Urothelium cell line (cell line): ENCODE results near the gene AKT3.
A peak's percentile ranks its signal among the peaks of the same experiment; 100 is the strongest.

Experiments
- DNase-seq: peaks from one replicate; pipeline ENCODE4 v3.0.0; 2011; ENCODE audit warnings: low spot score, mixed read lengths
- FAIRE-seq: peaks from 2 replicates; lab custom pipeline; 2011; peaks lifted over from hg19 to GRCh38; lab: Jason Lieb, UNC

The AKT3 gene

DNA sequence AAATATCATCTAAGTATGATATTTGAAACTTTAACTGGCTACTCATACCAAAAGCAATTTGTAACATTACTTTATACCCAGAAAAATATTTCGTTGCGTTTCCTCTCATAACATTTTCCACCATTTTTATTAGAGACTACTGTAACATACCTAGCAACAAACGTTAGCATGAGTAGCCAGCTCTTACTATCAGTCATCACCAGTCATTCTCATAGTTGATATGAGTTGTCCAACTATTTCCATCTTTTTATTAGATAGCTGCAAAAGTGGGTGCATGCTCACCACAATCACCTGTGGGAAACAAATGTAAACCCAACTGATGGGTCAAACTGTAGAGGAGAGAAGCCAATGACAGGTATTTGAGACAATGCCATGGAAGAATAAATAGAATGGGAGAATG lies 114.6 kb downstream of the AKT3 start:
- FAIRE-seq (no peak), DNase-seq (no peak)

DNA sequence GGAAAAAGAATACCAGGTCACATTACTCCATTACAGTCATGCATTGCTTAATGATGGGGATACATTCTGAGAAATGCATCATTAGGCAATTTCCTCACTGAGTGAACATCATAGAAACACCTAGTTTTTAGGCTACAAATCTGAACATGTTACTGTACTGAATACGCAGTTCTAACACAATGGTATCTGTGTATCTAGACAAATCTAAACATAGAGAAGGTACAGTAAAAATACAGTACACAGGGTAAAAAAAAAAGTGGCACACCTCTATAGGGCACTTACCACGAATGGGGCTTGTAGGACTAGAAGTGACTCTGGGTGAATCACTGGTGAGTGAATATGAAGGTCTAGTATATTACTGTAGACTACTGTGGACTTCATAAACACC lies 115.7 kb downstream of the AKT3 start:
- no peak for FAIRE-seq
- DNase-seq, result no peak

DNA sequence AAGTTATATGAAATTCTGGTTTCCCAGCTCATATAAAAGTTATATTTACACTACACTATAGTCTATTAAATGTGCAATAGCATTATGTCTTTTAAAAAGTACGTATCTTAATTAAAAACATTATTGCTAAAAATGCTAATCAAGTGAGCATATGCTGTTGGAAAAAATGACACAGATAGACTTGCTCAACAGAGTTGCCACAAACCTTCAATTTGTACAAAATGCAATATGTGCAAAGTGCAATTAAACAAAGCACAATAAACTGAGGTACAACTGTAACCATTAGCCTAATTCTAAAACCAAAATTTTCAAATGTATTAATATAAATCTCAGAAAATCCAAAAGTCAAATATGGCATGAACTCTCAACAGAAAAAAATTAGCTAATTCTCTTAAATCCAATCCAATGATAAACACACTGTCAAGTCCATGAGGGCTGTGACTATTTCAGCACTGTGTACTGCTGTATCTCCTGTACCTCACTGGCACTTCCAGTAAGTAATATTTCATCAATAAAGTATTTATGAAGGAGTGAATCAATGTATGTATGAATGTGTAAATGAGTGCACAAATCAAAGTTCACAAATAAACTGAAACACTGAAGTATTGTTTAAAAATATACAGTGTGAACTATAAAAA lies 116.3 kb downstream of the AKT3 start:
- no peak for DNase-seq
- FAIRE-seq, result no peak

DNA sequence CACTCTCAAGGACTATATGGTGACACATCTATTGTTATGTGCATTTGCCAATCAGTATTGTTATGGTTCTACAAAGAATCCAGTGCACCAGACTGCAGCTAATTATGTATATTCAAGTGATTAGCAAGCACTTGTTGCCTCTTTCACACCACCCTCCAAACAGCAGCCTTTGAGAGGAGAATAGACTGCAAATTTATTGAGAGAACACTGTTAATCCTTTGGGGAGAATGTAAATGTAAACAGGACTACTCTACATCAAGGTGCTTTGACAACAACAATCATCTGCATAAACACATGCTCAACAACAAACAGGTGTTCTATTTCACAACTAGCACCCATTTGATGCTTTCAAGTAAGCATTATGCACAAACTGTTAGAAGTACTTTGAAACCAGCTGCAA lies 117.4 kb downstream of the AKT3 start:
- no peak for FAIRE-seq

DNA sequence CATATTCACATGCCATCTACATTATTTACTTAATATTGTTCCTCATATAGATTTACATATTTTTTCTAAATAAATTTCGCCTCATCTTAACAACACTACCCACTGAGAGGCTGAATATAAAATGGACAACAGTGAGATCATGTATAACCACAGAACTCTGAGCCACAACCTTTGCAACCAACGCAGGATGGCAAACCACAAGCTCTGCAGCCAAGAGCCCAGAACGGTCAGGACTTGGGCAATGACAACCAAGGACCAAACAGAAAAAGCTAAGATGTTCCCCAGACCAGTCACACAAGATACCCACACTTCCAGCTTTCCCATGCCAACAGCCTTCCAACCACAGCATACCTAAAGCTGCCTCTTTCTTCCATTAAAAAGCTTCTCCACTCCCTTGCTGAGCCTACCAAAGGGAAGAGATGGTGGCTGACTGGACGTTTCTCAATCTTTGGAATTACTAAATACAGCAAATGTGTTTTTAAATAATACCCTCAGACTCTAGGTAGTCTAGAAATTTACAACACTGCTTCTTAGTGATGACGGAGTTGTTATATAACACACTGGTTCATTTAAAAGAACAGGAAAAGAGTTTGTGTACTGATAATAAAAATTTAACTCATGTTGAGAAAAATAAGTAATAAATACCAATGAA lies 117.9 kb downstream of the AKT3 start:
- no peak for DNase-seq
- no peak for FAIRE-seq

More for the DNA sequence above, 117.4 kb downstream of the AKT3 start:
- no peak for DNase-seq

DNA sequence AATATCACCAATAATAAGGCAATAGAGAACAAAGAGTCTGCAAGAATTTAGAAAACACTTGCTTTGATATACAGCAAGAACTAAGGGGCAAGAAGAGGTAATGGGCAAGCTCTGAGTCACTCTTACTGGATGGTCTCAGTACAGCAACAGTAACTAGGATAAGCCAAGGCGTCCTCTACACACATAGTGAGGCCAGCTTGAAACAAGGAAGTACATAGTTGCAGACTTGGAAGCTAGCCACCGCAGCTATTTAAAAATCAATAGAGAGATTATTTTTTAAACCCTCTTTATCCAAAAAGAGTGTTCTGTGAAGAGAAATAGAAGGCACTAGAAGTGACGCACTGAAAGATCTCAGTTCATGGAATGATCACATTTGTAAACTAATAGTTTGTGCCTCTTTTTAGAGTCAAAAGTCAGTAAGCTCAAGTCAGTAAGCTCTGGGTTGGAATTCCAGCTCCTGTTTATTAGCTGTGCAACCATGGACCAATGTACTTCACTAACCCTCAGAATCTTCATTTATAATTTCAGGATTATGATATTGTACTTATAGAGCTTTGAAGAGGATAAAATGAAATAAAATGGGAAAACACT lies 118.6 kb downstream of the AKT3 start:
- DNase-seq (no peak), FAIRE-seq (no peak)

DNA sequence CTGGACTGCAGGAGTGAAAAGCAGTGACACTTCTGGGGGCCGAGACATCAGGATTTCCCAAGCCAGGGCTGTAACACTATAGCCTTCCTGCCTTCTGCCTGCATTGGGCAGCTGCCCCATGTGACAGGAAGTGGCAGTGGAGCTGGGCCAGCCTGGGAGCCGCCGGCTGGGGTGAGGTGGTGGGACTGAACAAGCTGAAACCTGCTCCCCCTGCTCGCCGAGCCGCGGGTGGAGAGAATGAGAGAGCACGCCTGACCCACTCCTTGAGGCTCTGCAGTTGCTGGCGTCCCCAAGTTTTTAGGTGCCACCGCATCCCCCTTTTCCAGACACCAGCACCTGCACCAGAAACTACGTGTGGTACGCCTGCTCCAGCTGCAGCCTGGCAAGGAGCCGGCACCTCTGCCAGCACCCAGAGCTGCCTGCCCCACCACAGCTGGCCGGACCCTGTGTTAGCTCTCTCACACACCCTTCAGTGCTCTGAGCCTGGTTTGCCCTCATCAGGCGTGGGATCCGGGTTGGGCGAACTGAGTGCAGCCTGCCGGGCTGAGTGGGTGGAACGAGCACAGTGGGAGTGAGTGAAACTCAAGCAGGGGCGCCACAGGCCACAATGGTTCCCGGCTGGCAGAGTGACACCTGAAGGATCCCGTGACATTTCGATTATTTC lies 119.4 kb downstream of the AKT3 start:
- DNase-seq (no peak), FAIRE-seq (no peak)

DNA sequence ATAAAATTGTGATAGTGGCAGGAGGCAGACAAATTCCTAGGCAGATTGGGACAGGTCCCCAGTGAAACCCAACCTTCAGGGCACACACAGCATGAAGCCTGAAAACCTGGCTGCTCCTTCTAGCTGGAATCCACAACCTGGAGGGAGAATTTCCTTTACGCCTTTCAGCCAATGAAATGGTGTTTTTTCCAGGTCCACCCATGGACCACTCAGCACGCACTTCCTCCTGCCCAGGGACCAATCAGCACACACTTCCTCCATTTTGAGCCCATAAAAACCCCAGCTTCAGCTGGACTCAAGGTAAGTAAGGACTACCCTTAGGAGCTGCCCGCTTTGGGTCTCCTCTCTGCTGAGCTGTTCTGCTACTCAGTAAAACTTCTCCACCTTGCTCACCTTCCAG lies 120.1 kb downstream of the AKT3 start:
- DNase-seq (no peak), FAIRE-seq (no peak)

DNA sequence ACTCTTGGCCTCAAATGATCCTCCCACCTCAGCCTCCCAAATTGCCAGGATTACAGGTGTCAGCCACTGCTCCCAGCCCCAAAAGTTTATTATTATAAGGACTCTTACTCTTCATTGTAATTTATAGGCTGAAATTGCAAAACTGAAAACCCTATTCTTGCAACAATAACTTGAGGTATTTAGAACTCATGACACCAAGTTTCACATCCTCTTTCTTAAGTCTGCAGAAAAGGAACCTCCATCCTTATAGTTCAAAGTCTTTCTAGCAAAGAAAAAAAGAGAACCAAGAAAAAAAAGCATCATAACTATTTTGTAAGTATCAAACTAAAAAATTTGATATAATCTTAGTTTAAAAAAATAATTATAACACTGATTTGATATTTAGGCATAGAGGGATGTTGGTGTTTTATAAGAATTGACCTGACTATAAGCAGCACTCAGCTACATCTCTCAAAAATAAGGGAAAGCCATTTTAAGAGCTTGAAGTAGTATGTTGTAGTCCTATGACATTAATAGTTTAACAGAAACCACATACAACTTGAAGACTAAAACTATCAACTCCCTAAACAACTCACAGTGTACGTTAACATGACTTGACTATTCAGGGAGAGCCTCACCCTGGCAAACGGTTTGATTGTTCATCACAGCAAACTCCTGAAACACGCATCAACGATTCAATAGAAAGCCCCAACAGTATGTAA lies 122.4 kb downstream of the AKT3 start:
- FAIRE-seq (no peak), DNase-seq (no peak)

DNA sequence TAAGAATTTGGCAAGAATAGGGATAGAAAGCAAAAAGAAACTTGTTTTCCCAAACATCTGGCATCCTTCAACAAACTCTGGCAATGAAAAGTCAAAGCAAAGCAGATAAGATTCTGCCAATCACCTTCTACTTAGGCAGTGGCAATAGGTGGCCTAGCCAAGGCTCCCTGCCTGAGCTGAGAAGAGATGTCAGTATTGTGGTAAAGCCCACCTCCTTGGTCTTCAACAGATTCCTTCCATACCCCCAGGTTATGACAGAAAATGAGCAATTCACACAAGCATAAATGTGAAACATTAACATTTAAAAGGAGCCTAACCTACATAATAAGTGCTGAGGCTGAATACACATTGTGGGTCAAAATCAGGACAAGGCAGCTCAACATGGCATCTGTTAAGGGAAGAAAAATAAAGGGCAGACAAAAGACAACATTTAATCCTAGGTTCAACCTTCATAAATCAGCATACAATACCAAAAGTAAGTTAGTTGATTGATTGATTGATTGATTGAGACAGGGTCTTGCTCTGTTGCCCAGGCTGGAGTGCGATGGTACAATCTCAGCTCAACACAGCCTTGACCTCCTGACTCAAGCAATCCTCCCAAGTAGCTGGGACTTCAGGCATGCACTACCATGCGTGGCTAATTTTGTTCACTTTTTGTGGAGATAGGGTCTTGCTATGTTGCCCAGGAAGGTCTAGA lies 123.1 kb downstream of the AKT3 start:
- no peak for DNase-seq
- FAIRE-seq, result no peak

DNA sequence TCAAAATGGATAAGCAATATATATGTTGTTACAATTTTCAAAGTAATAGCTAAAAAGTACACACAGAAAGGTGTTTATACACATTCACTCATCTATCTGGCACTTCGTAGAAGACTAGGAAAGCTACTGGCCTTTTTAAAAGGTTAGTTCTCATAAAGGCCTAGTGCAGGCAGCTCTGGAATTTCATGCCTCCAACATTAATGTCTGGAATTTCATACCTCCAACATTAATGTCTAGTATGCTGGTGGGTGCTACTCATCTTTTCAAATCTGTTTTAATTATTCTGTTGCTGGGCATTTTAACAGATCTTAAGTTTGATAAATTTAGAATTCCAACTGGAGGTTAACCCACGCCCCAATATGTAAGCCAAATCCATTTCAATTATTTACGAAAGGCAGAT lies 124.2 kb downstream of the AKT3 start:
- DNase-seq (no peak), FAIRE-seq (no peak)

DNA sequence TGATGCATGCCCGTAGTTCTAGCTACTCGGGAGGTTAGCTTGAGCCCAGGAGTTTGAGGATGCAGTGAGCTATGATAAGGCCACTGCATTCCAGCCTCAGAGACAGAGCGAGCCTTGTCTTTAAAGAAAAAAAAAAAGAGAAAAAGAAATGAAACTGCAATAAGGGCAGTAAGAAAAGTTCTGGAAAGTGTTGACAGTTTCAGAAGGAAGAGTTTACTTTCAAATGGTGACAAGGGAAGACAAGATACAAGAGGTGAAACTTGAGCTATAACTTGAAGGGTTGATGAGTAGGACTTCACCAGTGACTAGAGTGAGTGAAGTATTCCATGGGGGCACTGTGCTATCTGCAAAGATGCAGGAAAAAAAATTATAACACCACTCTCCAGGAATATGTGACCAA lies 125.0 kb downstream of the AKT3 start:
- FAIRE-seq, result no peak

DNA sequence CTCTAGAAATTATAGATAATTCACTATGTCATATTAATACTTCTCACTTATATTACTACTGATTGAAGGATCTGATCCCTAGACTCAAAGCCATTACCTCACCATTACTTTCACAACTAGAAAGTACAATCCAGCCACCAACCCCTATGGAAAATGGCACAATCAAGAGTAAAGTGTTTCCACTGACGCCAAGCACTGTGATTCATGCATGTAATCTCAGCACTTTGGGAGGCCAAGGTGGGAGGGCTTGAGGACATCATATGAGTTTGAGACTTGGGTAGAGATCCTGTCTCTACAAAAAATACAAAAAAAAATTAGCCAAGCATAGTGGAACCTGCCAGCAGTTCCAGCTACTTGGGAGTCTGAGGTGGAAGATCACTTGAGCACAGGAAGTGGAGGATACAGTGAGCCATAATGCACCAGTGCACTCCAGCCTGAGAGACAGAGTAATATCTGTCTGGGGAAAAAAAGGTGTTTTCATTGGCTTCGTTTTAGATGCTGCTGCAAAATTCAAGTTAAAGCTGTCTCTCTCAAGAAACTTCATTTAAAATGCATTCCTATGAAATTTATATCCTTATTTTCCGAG lies 126.5 kb downstream of the AKT3 start:
- FAIRE-seq (no peak), DNase-seq (no peak)

More for the DNA sequence above, 125.0 kb downstream of the AKT3 start:
- DNase-seq, result no peak

DNA sequence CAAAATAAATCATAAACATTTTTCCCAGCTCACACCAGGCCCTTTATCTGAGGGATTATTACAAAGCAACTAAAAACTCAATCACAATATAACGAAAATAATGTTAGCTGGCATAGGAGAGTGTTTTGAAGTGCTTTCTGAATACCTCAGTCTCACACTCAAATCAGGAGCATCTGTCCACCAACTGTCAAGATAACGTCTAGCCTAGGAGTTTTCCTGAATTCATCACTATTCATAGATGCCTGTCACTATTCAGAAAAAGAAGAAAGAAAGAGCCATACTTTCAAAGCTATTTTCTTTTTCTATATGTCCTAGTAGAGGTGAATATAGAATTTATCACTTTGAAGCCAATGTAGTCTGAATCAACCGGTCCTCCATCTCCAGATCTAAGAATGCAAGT lies 127.0 kb downstream of the AKT3 start:
- FAIRE-seq, result no peak

DNA sequence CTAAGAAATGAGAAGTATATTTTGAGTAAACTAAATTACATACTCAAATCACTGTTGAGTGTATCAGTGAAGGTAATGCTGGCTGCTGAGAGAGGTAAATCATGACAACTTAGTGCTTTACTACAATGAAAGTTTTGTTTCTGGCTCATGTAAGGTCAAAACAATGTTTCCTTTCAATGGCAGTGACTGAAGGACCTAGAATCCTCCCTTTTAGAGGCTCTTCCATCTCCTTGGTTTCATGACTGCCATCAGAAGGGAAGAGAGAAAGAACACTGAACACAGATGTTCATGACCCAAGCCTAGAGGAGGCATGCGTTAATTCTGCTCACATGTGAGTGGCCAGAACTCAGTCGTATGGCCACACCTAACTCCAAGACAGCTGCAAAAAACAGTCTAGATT lies 130.6 kb downstream of the AKT3 start:
- FAIRE-seq, result peak; percentile 83
- DNase-seq, result peak; percentile 7

More for the DNA sequence above, 127.0 kb downstream of the AKT3 start:
- no peak for DNase-seq

DNA sequence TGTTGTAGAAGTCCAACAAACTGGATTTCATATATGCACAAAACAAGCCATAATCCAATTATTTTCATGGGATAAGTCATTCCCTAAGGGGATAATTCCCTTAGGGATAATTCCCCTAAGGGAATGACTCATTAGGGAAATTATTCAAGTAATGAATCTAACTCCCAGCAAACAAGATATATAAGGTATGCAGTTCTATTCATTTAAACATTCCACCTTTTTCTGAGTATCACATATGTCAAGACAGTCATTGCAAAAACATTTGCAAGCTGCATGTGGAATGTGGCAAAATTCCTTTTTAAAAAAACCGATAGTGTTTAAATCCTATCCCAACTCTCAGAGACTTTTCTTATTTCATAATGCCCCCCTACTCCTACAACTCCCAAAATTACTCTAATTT lies 131.2 kb downstream of the AKT3 start:
- DNase-seq (peak; percentile 36), FAIRE-seq (no peak)

DNA sequence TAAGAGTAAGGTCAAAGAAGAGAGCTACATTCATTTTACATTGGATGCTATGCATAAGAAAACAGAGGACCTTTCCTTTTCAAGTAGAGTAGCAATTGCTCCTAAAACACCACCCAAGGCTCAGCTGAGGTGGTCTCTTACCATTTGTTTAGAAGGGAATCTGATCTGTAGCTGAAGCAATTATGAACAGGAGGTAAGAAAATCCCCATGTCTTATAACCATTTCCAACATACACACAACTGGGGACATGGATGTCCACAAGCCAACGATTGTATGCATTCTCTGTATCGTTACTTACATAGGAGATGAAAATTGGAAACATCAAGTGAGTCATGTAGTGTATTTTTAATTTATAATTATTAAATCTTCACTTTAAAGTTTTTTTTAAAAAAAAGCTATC lies 132.0 kb downstream of the AKT3 start:
- FAIRE-seq, result no peak

DNA sequence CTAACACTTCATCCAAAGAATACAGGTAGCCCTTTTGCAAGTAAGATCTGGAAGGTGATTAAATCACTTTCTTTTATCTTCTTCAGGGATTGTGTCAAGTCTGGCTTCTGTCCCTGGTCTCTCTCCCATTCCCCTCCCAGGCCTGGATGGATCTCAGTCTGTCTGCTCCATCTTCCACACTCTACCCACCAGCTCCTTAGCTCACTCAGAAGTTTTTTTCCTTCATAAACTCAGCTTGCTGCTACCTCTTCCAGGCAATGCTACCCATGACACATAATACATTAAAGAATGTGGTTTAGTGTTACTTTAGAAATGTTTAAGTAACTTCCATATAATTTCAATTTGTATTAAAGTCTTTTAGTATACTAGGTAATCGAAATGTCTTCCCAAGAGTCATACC lies 133.1 kb downstream of the AKT3 start:
- FAIRE-seq, result no peak
- DNase-seq, result no peak

More for the DNA sequence above, 132.0 kb downstream of the AKT3 start:
- no peak for DNase-seq

DNA sequence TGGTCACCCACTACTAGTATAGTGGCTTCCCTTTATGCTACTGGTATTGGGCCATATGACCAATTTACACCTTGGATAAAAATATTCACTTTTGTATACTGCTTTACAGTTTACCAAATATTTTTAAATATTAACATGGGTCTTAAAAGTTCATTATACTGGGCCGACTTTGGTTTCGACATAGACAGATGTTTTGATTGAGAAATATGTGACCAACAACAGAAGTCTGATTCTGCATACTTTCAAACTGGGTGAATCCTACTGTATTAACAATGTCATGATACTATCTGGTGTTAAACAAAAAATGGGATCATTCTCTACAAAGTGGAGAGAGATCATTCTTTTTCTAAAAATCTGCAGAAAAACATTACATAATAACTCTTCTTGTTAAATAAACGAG lies 134.8 kb downstream of the AKT3 start:
- FAIRE-seq (no peak), DNase-seq (no peak)

DNA sequence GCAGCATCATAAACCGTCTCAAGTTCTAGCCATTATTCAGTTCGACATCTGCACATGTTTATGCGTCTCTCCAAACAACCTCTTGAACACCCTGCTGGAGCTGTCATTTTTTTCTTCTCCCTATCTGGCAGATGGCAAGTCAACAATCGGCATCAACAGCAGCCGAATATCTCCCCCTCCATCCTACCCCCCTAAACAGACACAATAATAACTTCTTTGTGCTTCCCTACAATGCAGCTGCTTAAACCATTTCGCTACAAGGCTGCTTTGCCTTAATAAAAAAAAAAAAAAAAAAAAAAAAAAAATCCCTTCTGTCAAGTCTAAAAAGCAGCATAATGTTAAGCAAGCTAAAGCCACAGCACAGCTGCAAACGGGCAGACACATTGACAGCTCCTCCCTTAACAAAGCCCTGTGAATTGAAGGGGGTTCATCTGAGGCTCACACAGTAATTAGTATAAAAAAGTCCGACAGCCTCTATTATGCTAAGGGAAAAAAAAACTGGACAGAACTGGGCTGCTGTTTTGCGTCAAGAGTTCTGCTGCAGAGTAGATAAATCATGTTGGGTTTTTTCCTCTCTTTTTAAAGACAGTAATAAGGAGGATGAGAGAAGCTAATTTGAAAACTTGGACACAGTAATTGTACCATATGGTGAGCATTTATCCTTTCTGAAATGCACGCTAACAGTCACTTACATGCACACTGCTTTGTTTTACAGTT lies 136.4 kb downstream of the AKT3 start:
- FAIRE-seq, result no peak
- no peak for DNase-seq
